Caki2 (cell line): ENCODE results near the gene SLC22A12. TPM values are rescaled to one million over a fixed set of nuclear protein-coding genes. Genes with fewer than 3 reads are reported as not detected.

ENCODE experiments used
- total RNA-seq: library from RNA; depleted of rRNA; stranded (reverse); fragments of >200 nt; shearing (Covaris generic); gene quantifications from 2 replicates; pipeline ENCODE4 v1.2.3, GENCODE V29; 2014; ENCODE audit warnings: low replicate concordance; rRNA removed

Gene SLC22A12
- total RNA-seq, 1 experiment from 2014 or later = not detected

Other genes starting within 250 kb of the SLC22A12 start
- 39.0 and 59.4 TPM in 2 replicates for gene RPS6KA4, start 232.1 kb upstream of the SLC22A12 start, total RNA-seq
- 0.09 and 0.81 TPM in 2 replicates for gene SLC22A11, start 35.3 kb upstream of the SLC22A12 start, total RNA-seq
- 2.2 and 22.7 TPM in 2 replicates for gene NRXN2, start 132.0 kb downstream of the SLC22A12 start, total RNA-seq
- gene RASGRP2, start 152.9 kb downstream of the SLC22A12 start, total RNA-seq = not detected in 2 replicates
- 0.23 TPM in 1 of 2 replicates, not detected in the other for gene PYGM, start 168.8 kb downstream of the SLC22A12 start, total RNA-seq
- 43.2 and 95.5 TPM in 2 replicates for gene SF1, start 187.3 kb downstream of the SLC22A12 start, total RNA-seq
- gene MAP4K2, start 212.0 kb downstream of the SLC22A12 start, total RNA-seq = 12.9 and 14.4 TPM in 2 replicates
- 5.3 and 5.4 TPM in 2 replicates for gene MEN1, start 219.3 kb downstream of the SLC22A12 start, total RNA-seq